DOHH2 (cell line): ENCODE data around the gene RAP2A.

Experiments used
- H3F3A ChIP-seq: fragments of 200-600 bp; sonication (generic), shearing (Covaris generic); 2 replicates; pipeline ENCODE4 v1.6.0; 2016; ENCODE audit warnings: antibody characterized with exemption, mild to moderate bottlenecking; ENCODE audit not compliant: control insufficient read depth, insufficient read depth
- H3K27ac ChIP-seq: fragments of 200-600 bp; sonication (generic); 2 replicates; pipeline ENCODE4 v1.5.1; 2014; ENCODE audit warnings: low read depth, mild to moderate bottlenecking, low read length, moderate library complexity
- H3K27me3 ChIP-seq: fragments of 200-600 bp; sonication (generic); 2 replicates; pipeline ENCODE4 v1.6.1; 2014; ENCODE audit warnings: mild to moderate bottlenecking, low read length, mixed read lengths; ENCODE audit not compliant: control insufficient read depth
- H3K36me3 ChIP-seq: fragments of 200-600 bp; sonication (generic); 2 replicates; pipeline ENCODE4 v1.6.1; 2014; ENCODE audit warnings: mild to moderate bottlenecking, low read length, moderate library complexity, mixed read lengths; ENCODE audit not compliant: control insufficient read depth
- H3K4me1 ChIP-seq: fragments of 200-600 bp; sonication (generic); 2 replicates; pipeline ENCODE4 v1.6.1; 2014; ENCODE audit warnings: mild to moderate bottlenecking, low read length, mixed read lengths; ENCODE audit not compliant: control insufficient read depth
- H3K4me2 ChIP-seq: fragments of 200-600 bp; sonication (generic); 2 replicates; pipeline ENCODE4 v1.6.0; 2014; ENCODE audit warnings: mild to moderate bottlenecking, low read length, moderate library complexity
- H3K4me3 ChIP-seq: fragments of 200-600 bp; sonication (generic); 2 replicates; pipeline ENCODE4 v1.5.1; 2014; ENCODE audit warnings: mild to moderate bottlenecking, low read length, mixed read lengths
- H3K79me2 ChIP-seq: fragments of 200-600 bp; sonication (generic); 2 replicates; pipeline ENCODE4 v1.6.1; 2014; ENCODE audit warnings: mild to moderate bottlenecking, low read length, mixed read lengths; ENCODE audit not compliant: control insufficient read depth
- H3K9me2 ChIP-seq: fragments of 200-600 bp; sonication (generic); replicated peaks from 2 replicates; pipeline ENCODE4 v1.6.1; 2014; ENCODE audit warnings: mild to moderate bottlenecking, low read length, mixed read lengths; ENCODE audit not compliant: control insufficient read depth
- H3K9me3 ChIP-seq: fragments of 200-600 bp; sonication (generic); 2 replicates; pipeline ENCODE4 v1.6.1; 2014; ENCODE audit warnings: antibody characterized with exemption, low read length, mixed read lengths; ENCODE audit not compliant: control insufficient read depth, insufficient read depth
- H4K20me1 ChIP-seq: fragments of 200-600 bp; sonication (generic); 2 replicates; pipeline ENCODE4 v1.6.0; 2014; ENCODE audit warnings: low read depth, mild to moderate bottlenecking, antibody characterized with exemption, low read length, moderate library complexity; ENCODE audit not compliant: control insufficient read depth, insufficient read depth
- EZH2phosphoT487 ChIP-seq: fragments of 200-600 bp; sonication (generic); IDR thresholded peaks from 2 replicates; pipeline ENCODE4 v1.6.1; 2017; ENCODE audit warnings: borderline replicate concordance, mild to moderate bottlenecking, antibody characterized with exemption, low read length, moderate library complexity, mixed read lengths
- TF ChIP-seq, protein P1 (sequence below): fragments of 200-600 bp; sonication (generic); IDR thresholded peaks from one replicate; pipeline ENCODE4 v1.5.1; 2014; ENCODE audit warnings: antibody characterized with exemption, mild to moderate bottlenecking, low read depth, low read length; ENCODE audit not compliant: poor library complexity, severe bottlenecking

RAP2A gene

GRCh38 chr13:97492684-97493371, 58.9 kb downstream of the RAP2A start:
- Histone ChIP-seq H3K4me1 (no peaks in the 10 kb centered on the region), H3K27ac (no peak overlapping the region), H3K9me2 (no peaks in the 10 kb centered on the region), H3F3A (no peaks in the 10 kb centered on the region), H3K4me2 (no peak overlapping the region), H3K4me3 (no peak overlapping the region), H3K27me3 (no peaks in the 10 kb centered on the region), H4K20me1 (no peaks in the 10 kb centered on the region), H3K79me2 (no peaks in the 10 kb centered on the region), H3K9me3 (no peaks in the 10 kb centered on the region), H3K36me3 (no peaks in the 10 kb centered on the region)
- no peak for TF ChIP-seq EZH2phosphoT487
- TF ChIP-seq, protein P1, sequence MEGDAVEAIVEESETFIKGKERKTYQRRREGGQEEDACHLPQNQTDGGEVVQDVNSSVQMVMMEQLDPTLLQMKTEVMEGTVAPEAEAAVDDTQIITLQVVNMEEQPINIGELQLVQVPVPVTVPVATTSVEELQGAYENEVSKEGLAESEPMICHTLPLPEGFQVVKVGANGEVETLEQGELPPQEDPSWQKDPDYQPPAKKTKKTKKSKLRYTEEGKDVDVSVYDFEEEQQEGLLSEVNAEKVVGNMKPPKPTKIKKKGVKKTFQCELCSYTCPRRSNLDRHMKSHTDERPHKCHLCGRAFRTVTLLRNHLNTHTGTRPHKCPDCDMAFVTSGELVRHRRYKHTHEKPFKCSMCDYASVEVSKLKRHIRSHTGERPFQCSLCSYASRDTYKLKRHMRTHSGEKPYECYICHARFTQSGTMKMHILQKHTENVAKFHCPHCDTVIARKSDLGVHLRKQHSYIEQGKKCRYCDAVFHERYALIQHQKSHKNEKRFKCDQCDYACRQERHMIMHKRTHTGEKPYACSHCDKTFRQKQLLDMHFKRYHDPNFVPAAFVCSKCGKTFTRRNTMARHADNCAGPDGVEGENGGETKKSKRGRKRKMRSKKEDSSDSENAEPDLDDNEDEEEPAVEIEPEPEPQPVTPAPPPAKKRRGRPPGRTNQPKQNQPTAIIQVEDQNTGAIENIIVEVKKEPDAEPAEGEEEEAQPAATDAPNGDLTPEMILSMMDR, result no peak

- Histone ChIP-seq H3F3A (no peaks in the 10 kb centered on the region), H3K4me2 (no peak overlapping the region), H3K27ac (no peak overlapping the region), H3K9me3 (no peaks in the 10 kb centered on the region), H3K9me2 (no peaks in the 10 kb centered on the region), H3K36me3 (no peaks in the 10 kb centered on the region), H3K4me3 (no peak overlapping the region), H3K79me2 (no peaks in the 10 kb centered on the region), H3K4me1 (no peaks in the 10 kb centered on the region), H3K27me3 (no peaks in the 10 kb centered on the region), H4K20me1 (no peaks in the 10 kb centered on the region)
- TF ChIP-seq, protein P1, result no peak
- no peak for TF ChIP-seq EZH2phosphoT487
Measured at GRCh38 chr13:97493456-97493855, 59.5 kb downstream of the RAP2A start.

GRCh38 chr13:97495678-97496077, 61.7 kb downstream of the RAP2A start:
- H3K79me2 ChIP-seq, result no peaks in the 10 kb centered on the region
- TF ChIP-seq, protein P1, result no peak
- TF ChIP-seq EZH2phosphoT487, result no peak
- no peaks in the 10 kb centered on the region for H3K9me3 ChIP-seq
- no peak overlapping the region for H3K4me2 ChIP-seq
- H3F3A ChIP-seq, result no peaks in the 10 kb centered on the region
- H3K27ac ChIP-seq, result no peak overlapping the region
- H3K27me3 ChIP-seq, result no peaks in the 10 kb centered on the region
- H3K9me2 ChIP-seq, result no peaks in the 10 kb centered on the region
- H3K4me1 ChIP-seq, result no peaks in the 10 kb centered on the region
- H4K20me1 ChIP-seq, result no peaks in the 10 kb centered on the region
- no peaks in the 10 kb centered on the region for H3K36me3 ChIP-seq
- no peak overlapping the region for H3K4me3 ChIP-seq
